Measurements from ENCODE around the gene LYPLA2.
A peak's percentile ranks its signal among the peaks of the same experiment; 100 is the strongest.

Gene LYPLA2

DNA sequence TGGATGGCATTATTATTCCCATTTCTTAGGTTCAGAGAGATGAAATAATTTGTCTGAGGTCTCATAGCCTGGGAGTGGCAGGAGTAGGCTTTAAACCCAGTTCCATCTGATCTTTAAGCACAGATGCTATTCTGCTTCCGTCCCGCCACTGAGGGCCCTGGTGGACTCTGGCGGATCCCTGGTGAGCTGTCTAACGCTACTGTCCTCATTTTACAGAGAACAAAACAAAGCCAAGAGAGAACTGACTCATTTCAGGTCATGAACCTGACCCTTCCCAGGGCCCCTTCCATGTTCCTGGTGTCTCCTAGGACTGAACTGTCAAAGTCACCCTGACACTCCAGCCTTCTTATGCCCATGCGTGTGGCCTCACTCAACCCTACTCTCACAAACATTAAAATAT, 12.7 kb downstream of the LYPLA2 start:
- no peak for TF ChIP-seq CTCF (IDR thresholded peaks at IDR 0.05; ENCODE audit: low read depth, low read length)
- H3K4me3 ChIP-seq (ENCODE audit: low read depth, low read length), result no peak overlapping the region

- no peak overlapping the region for H3K4me3 ChIP-seq (ENCODE audit: low read depth, low read length)
- no peak for TF ChIP-seq CTCF (IDR thresholded peaks at IDR 0.05; ENCODE audit: low read depth, low read length)
These were observed 13.4 kb downstream of the LYPLA2 start for GRCh38 chr1:23804183-23804835.

GRCh38 chr1:23805025-23805424, 14.1 kb downstream of the LYPLA2 start:
- TF ChIP-seq CTCF (IDR thresholded peaks at IDR 0.05; ENCODE audit: low read depth, low read length), result no peak
- H3K4me3 ChIP-seq (ENCODE audit: low read depth, low read length), result no peak overlapping the region

GRCh38 chr1:23806280-23806679, 15.3 kb downstream of the LYPLA2 start:
- no peak overlapping the region for H3K4me3 ChIP-seq (ENCODE audit: low read depth, low read length)
- TF ChIP-seq CTCF (IDR thresholded peaks at IDR 0.05; ENCODE audit: low read depth, low read length), result no peak

GRCh38 chr1:23807453-23807852, 16.5 kb downstream of the LYPLA2 start:
- no peak for TF ChIP-seq CTCF (IDR thresholded peaks at IDR 0.05; ENCODE audit: low read depth, low read length)
- H3K4me3 ChIP-seq (ENCODE audit: low read depth, low read length), result no peak overlapping the region

- no peak overlapping the region for H3K4me3 ChIP-seq (ENCODE audit: low read depth, low read length)
- TF ChIP-seq CTCF (IDR thresholded peaks at IDR 0.05; ENCODE audit: low read depth, low read length), result peak; percentile 90
These were observed 18.8 kb downstream of the LYPLA2 start for GRCh38 chr1:23809751-23810171.

DNA sequence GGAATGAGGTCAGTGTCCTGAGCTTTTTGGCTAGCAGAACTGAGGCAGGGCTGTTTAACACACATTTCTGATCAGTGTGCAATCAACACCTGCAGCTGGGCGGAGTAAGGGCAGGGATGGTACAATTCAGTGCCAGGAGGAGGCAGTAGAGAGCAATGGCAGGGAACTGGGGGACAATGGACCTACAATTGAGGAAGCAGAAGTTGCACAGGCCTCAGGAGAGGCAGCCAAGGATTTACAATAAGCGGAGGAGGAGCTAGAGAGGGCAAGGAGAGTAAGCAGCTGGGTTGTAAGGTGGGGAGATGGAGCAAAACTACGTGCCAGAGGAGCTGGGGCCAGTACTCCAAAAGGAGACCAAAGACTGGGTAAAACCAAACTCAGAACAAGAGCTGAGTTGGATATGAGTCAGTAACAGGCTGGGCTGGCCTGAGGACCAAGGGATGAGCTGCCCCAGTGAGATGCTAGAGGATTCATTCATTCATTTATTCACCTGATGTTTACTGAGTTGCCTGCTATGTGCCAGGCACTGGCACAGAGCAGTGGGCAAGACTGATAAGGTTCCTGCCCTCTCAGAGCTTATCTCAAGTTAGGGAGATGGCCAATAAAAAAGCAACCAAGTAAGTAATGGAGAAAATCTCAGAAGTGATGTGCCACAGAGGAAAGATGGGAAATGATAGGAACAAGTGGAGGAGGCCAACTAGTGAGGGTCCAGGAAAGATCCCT, 20.0 kb downstream of the LYPLA2 start:
- H3K4me3 ChIP-seq (ENCODE audit: low read depth, low read length), result no peak overlapping the region
- peak; percentile 69 for TF ChIP-seq CTCF (IDR thresholded peaks at IDR 0.05; ENCODE audit: low read depth, low read length)
